Measurements from ENCODE around the gene PTPRCAP. TPM values are rescaled to one million over a fixed set of nuclear protein-coding genes. Genes with fewer than 3 reads are reported as not detected.

The PTPRCAP gene
- total and polyA plus RNA-seq, 4 donors, result 2.9 to 6.2 (median 4.5) TPM

DNA sequence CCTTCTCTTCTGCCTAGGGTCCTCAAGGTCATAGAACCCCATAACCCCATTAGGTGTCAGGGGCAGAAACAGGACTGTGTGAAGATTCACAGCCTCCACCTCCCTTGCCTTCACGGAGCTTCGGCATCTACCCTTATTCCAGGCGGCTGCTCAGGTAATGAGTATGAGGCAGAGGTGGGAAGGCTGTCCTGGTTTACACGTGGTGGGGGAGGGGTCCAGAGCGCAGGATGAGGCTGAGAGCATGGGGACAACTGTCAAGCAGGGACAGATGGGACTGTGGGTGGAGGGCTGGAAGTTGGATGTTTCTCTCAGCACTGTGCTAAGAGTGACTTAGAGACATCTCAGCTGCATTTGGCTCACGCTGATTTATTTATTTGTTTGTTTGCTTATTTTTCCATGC is 50.0 kb downstream of the PTPRCAP start:
- H3K36me3 ChIP-seq (ENCODE audit: control insufficient read depth in 4 of 4, insufficient read depth in 3 of 4, low read depth in 1 of 4, low read length in 3 of 4), result no peaks in the 10 kb centered on the region
- peaks cover 0 to 14% (median 12%) of the 10 kb centered on the region in 4 donors for H3K4me1 ChIP-seq (ENCODE audit: control insufficient read depth in 4 of 4, insufficient read depth in 4 of 4, low read length in 3 of 4)
- no peaks in the 10 kb centered on the region for H3K9me3 ChIP-seq (ENCODE audit: control insufficient read depth in 4 of 4, low read length in 3 of 4)
- no peaks in the 10 kb centered on the region for H3K27me3 ChIP-seq (ENCODE audit: control insufficient read depth in 4 of 4, insufficient read depth in 4 of 4, low read length in 3 of 4)
- DNase-seq (ENCODE audit: low spot score), result no peak
- TF ChIP-seq GABPA (IDR thresholded peaks at IDR 0.05 in 1 of 2, conservative IDR thresholded peaks at IDR 0.05 in 1 of 2) (no peak), ZBTB33 (IDR thresholded peaks at IDR 0.05) (no peak)
- H3K9ac ChIP-seq (ENCODE audit: low read depth in 1 of 2, low read length in 2 of 2), result no peak overlapping the region
- no peak overlapping the region for H3K27ac ChIP-seq (ENCODE audit: low read depth in 1 of 2, low read length in 2 of 2)
- WGBS, result 64% methylated on average over 6 of the region's 6 CpGs
- no peak overlapping the region for H3K4me3 ChIP-seq (ENCODE audit: low read depth in 1 of 3, low read length in 3 of 3)

DNA sequence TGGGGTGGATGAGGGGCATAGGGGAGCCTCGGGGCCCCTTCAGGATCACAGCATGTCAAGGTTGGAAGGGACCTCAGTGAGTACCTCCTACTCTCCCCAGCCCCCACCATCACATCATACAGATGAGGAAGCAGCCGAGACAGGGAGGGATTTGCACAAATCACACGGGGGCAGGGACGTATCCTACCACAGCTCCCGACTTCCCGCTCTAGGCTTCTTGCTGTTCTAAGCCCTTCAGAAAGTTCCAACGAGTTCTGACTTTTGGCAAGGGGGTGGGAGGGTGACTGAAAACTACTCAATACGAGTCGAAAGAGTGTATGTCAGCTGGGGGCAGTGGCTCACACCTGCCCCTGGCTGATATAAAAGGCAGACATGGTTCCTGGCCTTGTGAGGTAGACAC is 50.4 kb downstream of the PTPRCAP start:
- Histone ChIP-seq H3K27ac (ENCODE audit: low read depth in 1 of 2, low read length in 2 of 2) (no peak overlapping the region), H3K4me1 (ENCODE audit: control insufficient read depth in 4 of 4, insufficient read depth in 4 of 4, low read length in 3 of 4) (peaks cover 0 to 13% (median 9%) of the 10 kb centered on the region in 4 donors), H3K9ac (ENCODE audit: low read depth in 1 of 2, low read length in 2 of 2) (no peak overlapping the region), H3K9me3 (ENCODE audit: control insufficient read depth in 4 of 4, low read length in 3 of 4) (no peaks in the 10 kb centered on the region), H3K4me3 (ENCODE audit: low read depth in 1 of 3, low read length in 3 of 3) (no peak overlapping the region), H3K27me3 (ENCODE audit: control insufficient read depth in 4 of 4, insufficient read depth in 4 of 4, low read length in 3 of 4) (no peaks in the 10 kb centered on the region), H3K36me3 (ENCODE audit: control insufficient read depth in 4 of 4, insufficient read depth in 3 of 4, low read depth in 1 of 4, low read length in 3 of 4) (no peaks in the 10 kb centered on the region)
- 44% methylated on average over 9 of the region's 9 CpGs for WGBS
- TF ChIP-seq, protein P1, sequence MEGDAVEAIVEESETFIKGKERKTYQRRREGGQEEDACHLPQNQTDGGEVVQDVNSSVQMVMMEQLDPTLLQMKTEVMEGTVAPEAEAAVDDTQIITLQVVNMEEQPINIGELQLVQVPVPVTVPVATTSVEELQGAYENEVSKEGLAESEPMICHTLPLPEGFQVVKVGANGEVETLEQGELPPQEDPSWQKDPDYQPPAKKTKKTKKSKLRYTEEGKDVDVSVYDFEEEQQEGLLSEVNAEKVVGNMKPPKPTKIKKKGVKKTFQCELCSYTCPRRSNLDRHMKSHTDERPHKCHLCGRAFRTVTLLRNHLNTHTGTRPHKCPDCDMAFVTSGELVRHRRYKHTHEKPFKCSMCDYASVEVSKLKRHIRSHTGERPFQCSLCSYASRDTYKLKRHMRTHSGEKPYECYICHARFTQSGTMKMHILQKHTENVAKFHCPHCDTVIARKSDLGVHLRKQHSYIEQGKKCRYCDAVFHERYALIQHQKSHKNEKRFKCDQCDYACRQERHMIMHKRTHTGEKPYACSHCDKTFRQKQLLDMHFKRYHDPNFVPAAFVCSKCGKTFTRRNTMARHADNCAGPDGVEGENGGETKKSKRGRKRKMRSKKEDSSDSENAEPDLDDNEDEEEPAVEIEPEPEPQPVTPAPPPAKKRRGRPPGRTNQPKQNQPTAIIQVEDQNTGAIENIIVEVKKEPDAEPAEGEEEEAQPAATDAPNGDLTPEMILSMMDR (IDR thresholded peaks at IDR 0.05; ENCODE audit: low read depth, low read length, missing input control), result no peak
- TF ChIP-seq HNF4A (conservative IDR thresholded peaks at IDR 0.05) (no peak), JUND (IDR thresholded peaks at IDR 0.05) (no peak), FOXA2 (IDR thresholded peaks at IDR 0.05) (no peak), TAF1 (conservative IDR thresholded peaks at IDR 0.05) (no peak)
- no peak for DNase-seq (ENCODE audit: low spot score)

Small RNAs within 50 kb of the gene (small RNA-seq; reads per million reads assigned to genes)
- gene RNU6-1238P, result not detected

Other genes starting within 250 kb of the PTPRCAP start
- gene GRK2, start 171.2 kb downstream of the PTPRCAP start, total RNA-seq, result 10 to 100 TPM; 35.0 to 41.4 TPM
- gene GRK2, start 171.2 kb downstream of the PTPRCAP start, polyA plus RNA-seq, result 10 to 100 TPM; 13.4 to 28.4 TPM
- 10 to 100 TPM in 1 of 2 donors, 1 to 10 TPM in 1; 5.6 to 15.0 TPM for gene ANKRD13D, start 148.4 kb downstream of the PTPRCAP start, total RNA-seq
- 1 to 10 TPM; 5.5 to 6.1 TPM for gene ANKRD13D, start 148.4 kb downstream of the PTPRCAP start, polyA plus RNA-seq
- 10 to 100 TPM in 1 of 2 donors, 1 to 10 TPM in 1; 4.8 to 10.4 TPM for gene SSH3, start 134.2 kb downstream of the PTPRCAP start, total RNA-seq
- 1 to 10 TPM; 7.6 to 8.7 TPM for gene SSH3, start 134.2 kb downstream of the PTPRCAP start, polyA plus RNA-seq
- 10 to 100 TPM; 18.8 to 53.0 TPM for gene POLD4, start 84.1 kb downstream of the PTPRCAP start, total RNA-seq
- gene POLD4, start 84.1 kb downstream of the PTPRCAP start, polyA plus RNA-seq, result 100 to 1,000 TPM; 119 to 246 TPM
- under 1 TPM; 0.17 to 0.23 TPM for gene CLCF1, start 64.1 kb downstream of the PTPRCAP start, total RNA-seq
- 1 to 10 TPM in 1 of 2 donors, under 1 TPM in 1; 0.14 to 1.8 TPM for gene CLCF1, start 64.1 kb downstream of the PTPRCAP start, polyA plus RNA-seq
- 1 to 10 TPM; 5.9 to 8.6 TPM for gene RAD9A, start 45.7 kb downstream of the PTPRCAP start, total RNA-seq
- gene RAD9A, start 45.7 kb downstream of the PTPRCAP start, polyA plus RNA-seq, result 1 to 10 TPM; 4.5 to 5.4 TPM
- gene PPP1CA, start 35.8 kb downstream of the PTPRCAP start, total RNA-seq, result 10 to 100 TPM; 62.4 to 92.9 TPM
- 10 to 100 TPM; 74.2 to 77.6 TPM for gene PPP1CA, start 35.8 kb downstream of the PTPRCAP start, polyA plus RNA-seq
- gene TBC1D10C, start 33.6 kb downstream of the PTPRCAP start, total RNA-seq, result 1 to 10 TPM; 2.3 to 4.4 TPM
- gene TBC1D10C, start 33.6 kb downstream of the PTPRCAP start, polyA plus RNA-seq, result 1 to 10 TPM; 1.1 to 1.6 TPM
- gene CARNS1, start 22.0 kb downstream of the PTPRCAP start, total RNA-seq, result under 1 TPM; 0.05 to 0.08 TPM
- gene CARNS1, start 22.0 kb downstream of the PTPRCAP start, polyA plus RNA-seq, result under 1 TPM; 0.12 to 0.19 TPM
- 10 to 100 TPM; 42.2 to 49.6 TPM for gene RPS6KB2, start 9.2 kb downstream of the PTPRCAP start, total RNA-seq
- 10 to 100 TPM; 31.5 to 33.2 TPM for gene RPS6KB2, start 9.2 kb downstream of the PTPRCAP start, polyA plus RNA-seq
- 10 to 100 TPM; 34.4 to 41.4 TPM for gene CORO1B, start 5.8 kb upstream of the PTPRCAP start, total RNA-seq
- gene CORO1B, start 5.8 kb upstream of the PTPRCAP start, polyA plus RNA-seq, result 10 to 100 TPM; 14.1 to 38.4 TPM
- gene GPR152, start 15.0 kb upstream of the PTPRCAP start, total RNA-seq, result not detected
- gene GPR152, start 15.0 kb upstream of the PTPRCAP start, polyA plus RNA-seq, result not detected
- 1 to 10 TPM; 2.1 to 2.9 TPM for gene CABP4, start 17.7 kb upstream of the PTPRCAP start, total RNA-seq
- 1 to 10 TPM in 1 of 2 donors, under 1 TPM in 1; 0.85 to 1.2 TPM for gene CABP4, start 17.7 kb upstream of the PTPRCAP start, polyA plus RNA-seq
- gene TMEM134, start 31.6 kb upstream of the PTPRCAP start, total RNA-seq, result 10 to 100 TPM; 10.2 to 50.8 TPM
- 10 to 100 TPM; 76.3 to 86.9 TPM for gene TMEM134, start 31.6 kb upstream of the PTPRCAP start, polyA plus RNA-seq
- gene AIP, start 45.3 kb upstream of the PTPRCAP start, total RNA-seq, result 10 to 100 TPM; 17.6 to 21.5 TPM
- gene AIP, start 45.3 kb upstream of the PTPRCAP start, polyA plus RNA-seq, result 10 to 100 TPM; 24.7 to 28.2 TPM
- 1 to 10 TPM; 3.2 to 6.9 TPM for gene PITPNM1, start 67.7 kb upstream of the PTPRCAP start, total RNA-seq
- 1 to 10 TPM; 1.3 to 9.3 TPM for gene PITPNM1, start 67.7 kb upstream of the PTPRCAP start, polyA plus RNA-seq
- 10 to 100 TPM; 14.1 to 32.5 TPM for gene CDK2AP2, start 70.5 kb upstream of the PTPRCAP start, total RNA-seq
- 100 to 1,000 TPM in 1 of 2 donors, 10 to 100 TPM in 1; 80.7 to 126 TPM for gene CDK2AP2, start 70.5 kb upstream of the PTPRCAP start, polyA plus RNA-seq
- gene CABP2, start 85.8 kb upstream of the PTPRCAP start, total RNA-seq, result not detected
- not detected for gene CABP2, start 85.8 kb upstream of the PTPRCAP start, polyA plus RNA-seq
- 100 to 1,000 TPM in 1 of 2 donors, 10 to 100 TPM in 1; 25.6 to 228 TPM for gene GSTP1, start 146.1 kb upstream of the PTPRCAP start, total RNA-seq
- 10 to 100 TPM; 35.1 to 54.5 TPM for gene GSTP1, start 146.1 kb upstream of the PTPRCAP start, polyA plus RNA-seq
- gene NDUFV1, start 169.3 kb upstream of the PTPRCAP start, total RNA-seq, result 100 to 1,000 TPM in 1 of 2 donors, 10 to 100 TPM in 1; 83.6 to 162 TPM
- gene NDUFV1, start 169.3 kb upstream of the PTPRCAP start, polyA plus RNA-seq, result 100 to 1,000 TPM; 163 to 172 TPM
- 10 to 100 TPM; 19.5 to 19.6 TPM for gene NUDT8, start 192.3 kb upstream of the PTPRCAP start, total RNA-seq
- gene NUDT8, start 192.3 kb upstream of the PTPRCAP start, polyA plus RNA-seq, result 10 to 100 TPM; 29.3 to 66.9 TPM
- gene TBX10, start 202.1 kb upstream of the PTPRCAP start, total RNA-seq, result not detected
- gene TBX10, start 202.1 kb upstream of the PTPRCAP start, polyA plus RNA-seq, result under 1 TPM; 0.12 to 0.43 TPM
- gene ACY3, start 213.0 kb upstream of the PTPRCAP start, total RNA-seq, result 1 to 10 TPM; 2.7 to 5.8 TPM
- 10 to 100 TPM in 1 of 2 donors, 1 to 10 TPM in 1; 9.4 to 12.9 TPM for gene ACY3, start 213.0 kb upstream of the PTPRCAP start, polyA plus RNA-seq
- gene ALDH3B2, start 236.9 kb upstream of the PTPRCAP start, total RNA-seq, result not detected
- not detected for gene ALDH3B2, start 236.9 kb upstream of the PTPRCAP start, polyA plus RNA-seq

Data from liver (tissue), 10 donors.